NCI-H2107 treated with DMSO at 0.1 percent for 48 hours (cell line): ENCODE results near the gene CLCNKB.
"Not testable (repeated sequence)": the region's sequence is repeated elsewhere in the genome, so short reads cannot be mapped to it uniquely, and the experiment has no call there.

ENCODE experiments used
- DNase-seq: peaks from one replicate; lab custom pipeline; 2025; ENCODE audit not compliant: unreplicated experiment; lab: John Stamatoyannopoulos, UW

CLCNKB gene

DNA sequence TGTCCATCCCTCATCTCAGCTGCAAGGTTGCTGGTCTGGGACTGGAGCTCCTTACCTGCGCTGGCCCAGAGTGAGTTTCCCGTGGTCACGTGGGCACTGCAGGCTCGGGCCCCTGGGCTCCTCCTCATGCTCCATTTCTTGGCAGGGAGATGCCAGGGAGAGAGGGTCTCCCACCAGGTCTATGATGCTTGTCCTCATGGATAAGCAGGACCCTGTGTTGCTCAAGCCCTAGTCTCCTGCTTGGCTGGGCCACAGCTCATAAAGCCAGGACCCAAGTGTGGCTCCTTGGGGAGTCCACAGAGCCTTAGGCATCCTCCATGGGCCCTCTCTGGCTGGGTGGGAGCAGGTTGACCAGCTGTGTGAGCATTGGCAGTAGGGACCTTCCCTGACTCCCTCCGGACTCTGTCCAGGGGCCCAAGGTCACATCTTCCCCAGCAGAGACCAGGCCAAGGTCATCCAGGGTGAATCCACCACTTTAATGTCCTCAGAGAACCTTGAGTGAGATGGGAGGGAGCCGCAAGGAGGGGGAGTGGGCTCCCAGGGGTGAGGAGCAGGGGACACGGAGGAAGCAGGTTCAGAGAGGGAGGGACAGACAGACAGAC is 13.8 kb downstream of the CLCNKB start:
- not testable (repeated sequence) for DNase-seq

DNA sequence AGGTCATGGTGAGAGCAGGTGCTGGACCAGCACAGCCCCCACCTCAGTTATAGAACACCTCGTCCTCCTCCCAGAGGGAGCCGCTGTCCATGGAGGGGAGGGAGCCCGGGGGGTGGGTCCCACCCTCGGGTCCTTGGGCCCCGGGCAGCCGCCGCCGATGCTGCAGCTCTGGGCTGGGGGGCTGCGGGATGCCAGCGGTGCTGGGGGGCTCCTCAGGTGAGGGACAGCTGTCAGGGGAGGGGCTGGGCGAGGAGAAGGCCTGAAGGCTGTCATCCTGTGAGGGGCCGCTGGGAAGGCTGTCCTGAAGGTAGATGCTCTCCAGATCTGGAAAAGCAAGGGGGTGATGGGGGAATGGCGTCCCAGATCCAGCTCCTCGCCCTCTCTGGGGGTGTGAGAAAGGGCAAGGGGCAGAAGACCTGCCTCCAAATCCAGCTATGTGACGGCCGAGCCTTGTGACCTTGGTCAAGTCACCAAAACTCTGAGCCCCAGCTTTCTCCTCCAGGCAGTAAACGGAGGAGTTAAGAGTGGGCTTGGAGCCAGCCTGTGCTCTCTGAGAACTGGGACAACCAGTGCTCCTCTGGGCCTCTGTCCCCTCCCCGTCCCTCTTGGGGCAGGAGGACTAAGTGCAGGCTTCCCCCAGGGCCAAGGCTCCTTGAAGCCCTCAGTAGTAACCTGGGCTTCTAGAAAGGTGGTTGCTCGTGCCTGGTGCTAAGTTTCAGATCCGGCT is 15.0 kb downstream of the CLCNKB start:
- not testable (repeated sequence) for DNase-seq

DNA sequence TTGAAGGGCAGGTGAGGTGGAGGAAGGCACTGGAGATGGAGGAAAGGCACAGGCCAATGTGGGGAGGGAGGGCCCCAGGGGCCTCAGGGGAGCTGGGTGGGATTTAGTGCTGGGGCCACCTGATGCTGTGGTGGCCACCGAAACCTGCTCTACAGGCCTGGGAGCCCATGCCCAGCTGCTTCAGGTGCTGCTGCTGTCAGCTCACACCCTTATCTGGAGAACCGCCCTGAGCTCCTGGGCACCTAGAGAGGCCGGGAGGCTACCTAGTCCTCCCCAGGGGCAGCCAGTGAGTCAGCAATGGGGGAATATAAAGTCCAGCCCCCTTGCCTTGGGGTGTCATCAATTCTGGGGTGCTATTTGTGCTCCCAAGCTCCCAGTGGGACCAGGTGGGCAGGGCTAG is 17.7 kb downstream of the CLCNKB start:
- DNase-seq = no peak

DNA sequence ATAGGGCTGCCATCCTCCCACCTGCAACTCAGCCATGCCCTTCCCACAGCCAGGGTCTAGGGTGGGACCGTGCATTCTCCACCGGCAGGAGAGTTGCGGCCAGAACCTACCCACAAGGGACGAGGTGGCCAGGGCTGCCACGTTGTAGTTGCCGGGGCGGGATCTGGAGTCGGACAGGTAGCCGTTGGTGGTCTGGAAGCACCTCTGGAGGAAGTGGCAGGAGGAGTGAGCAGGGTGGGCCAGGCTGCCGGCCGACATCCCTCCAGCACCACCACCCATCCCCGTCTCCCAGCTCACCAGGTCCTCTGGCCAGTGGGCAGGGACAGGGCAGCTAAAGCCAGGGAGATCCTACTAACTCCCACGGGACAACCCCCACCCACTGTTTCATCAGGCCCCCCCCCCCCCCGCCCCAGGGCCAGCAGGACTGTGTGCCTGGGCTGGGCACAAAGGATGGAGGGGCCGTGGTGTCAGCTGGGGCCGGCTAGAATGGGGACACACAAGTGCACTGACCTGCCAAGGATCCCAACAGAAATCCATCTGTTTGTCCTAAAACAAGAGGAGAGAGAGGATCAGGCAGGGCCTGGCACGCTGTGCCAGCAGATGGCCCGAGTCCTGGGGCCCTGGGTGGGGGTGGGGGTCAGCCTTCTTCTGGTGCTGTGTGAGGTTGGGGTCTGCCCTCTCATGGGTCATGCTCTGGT is 18.6 kb downstream of the CLCNKB start:
- DNase-seq = not testable (repeated sequence)

DNA sequence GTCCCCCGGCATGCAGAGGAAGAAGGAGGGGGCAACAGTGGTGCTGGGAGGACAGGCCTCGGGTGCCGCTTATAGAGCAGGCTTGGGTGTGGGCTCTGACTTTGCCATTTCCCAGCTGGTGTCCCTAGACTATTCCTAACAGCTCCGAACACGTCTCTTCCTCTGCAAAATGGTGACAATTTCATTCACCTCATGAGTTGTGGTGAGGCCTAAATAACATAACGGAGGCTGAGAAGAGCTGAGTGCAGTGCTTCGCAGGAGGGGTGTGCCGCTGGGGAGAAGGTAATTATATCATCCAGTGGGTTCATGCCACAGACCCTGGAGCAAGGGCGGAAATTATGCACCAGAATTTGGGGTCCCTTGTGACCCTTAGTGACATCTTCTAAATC is 19.1 kb downstream of the CLCNKB start:
- not testable (repeated sequence) for DNase-seq

DNA sequence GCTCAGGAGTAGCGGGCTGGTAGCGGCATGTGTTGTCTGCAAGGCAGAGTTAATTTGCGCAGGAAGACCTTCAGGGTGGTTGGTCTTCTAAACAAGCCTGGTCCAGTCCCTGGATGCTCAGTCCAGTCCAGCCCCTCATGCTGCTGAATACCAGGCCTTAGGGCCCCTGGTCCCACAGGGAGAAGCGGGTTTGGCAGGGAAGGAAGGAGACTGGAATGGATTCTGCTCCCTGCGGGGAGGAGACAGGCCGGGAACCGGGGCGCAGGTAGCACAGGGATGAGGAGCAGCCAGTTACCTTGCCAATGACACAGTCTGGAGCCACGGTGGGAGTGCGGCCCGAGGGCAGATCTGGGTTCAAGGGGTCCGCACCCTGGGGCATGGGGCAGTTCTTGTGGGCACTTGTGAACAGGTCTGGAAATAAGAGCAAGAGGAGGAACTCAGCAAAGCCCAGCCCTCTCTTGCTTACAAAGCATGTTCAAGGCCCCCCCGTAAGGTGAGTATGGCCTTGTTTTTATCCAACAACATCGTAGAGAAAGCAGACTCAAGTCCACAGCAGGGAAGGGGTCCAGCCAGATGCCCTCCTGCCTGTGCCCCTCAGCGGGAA is 19.7 kb downstream of the CLCNKB start:
- DNase-seq = no peak

DNA sequence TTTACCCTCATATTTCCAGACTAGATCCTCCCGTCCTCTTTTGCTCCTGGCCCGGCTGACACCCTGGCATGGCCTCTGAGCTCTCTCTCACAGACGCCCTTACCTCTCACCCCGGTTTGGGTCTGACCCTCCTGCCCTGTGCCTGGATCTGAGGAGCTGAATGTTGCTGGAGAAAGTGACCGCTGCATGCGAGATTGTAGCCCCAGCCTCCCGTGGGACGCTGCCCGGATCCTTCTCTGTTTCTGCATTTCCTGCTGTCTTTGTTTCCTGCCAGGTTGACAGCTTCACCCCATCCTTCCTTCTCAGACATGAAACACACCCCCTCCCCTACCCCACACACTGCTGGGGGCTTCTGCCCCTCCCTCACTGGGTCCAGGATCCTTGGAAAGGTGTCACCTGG is 20.3 kb downstream of the CLCNKB start:
- no peak for DNase-seq

DNA sequence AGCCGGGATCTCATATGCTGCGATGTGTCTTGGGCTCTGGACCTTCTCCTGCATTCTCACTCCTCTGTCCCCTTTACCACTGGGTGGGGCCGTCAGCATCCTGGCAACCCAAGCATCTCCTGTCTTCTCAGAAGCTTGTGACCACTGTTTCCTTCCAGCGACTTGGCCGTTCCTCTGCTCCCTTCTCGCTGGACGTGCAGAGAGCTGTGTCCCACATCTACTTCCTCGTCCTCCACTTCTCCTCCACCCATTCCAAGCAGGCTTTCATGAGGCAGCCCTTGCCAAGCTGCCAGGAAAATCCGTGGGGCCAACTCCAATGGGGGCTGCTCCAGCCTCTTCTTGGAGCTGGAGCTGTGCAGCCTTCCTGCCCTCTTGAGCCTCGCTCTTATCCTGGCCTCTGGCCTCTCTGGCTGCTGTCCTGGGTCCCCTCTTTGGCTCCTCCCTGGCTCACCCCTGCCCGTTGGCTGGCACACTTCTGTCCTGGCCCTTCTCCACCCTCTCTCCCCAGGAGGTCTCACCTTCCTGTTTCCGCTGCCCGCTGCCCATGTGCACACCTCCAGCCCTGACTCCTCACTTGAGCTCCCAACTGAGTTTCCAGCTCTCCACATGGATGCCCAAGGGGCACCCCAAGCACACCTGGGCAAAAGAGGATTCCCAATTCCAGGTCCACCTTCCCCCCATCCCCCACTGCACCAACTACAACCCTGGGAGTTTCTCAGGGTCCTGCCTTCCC is 21.1 kb downstream of the CLCNKB start:
- no peak for DNase-seq

DNA sequence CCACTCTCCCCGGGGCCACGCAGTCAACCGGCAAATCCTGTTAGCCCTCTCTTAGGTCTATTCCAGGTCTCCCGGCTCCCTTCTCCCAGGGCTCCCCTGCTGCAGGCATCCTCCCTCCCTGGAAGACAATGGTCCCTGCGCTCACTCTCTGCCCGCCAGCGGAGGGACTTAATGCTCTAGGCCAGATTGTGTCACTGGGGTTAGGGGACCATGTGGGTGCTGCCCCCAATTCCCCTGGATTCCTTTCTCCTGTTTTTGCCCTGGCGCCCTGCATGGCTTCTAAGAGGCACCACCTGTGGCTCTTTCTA is 21.6 kb downstream of the CLCNKB start:
- no peak for DNase-seq

DNA sequence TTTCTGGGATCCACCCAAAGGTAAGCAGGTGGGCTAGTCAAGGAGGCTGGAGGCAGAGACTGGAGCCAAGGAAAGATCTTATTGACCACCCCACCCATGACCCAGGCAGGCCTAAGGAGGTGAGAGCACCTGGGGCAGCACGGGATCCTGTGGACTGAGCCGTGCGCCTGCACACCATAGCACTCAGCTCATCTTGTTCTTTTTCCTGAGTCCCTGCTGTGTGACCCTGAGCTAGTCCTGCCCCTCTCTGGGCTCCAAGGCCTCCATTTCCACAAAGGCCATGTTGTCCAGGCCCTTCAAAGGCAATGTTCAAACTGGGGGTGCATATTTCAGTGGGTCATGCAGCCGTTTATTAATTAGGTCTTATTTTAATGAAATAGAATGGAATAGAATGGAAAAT is 22.7 kb downstream of the CLCNKB start:
- DNase-seq = no peak

DNA sequence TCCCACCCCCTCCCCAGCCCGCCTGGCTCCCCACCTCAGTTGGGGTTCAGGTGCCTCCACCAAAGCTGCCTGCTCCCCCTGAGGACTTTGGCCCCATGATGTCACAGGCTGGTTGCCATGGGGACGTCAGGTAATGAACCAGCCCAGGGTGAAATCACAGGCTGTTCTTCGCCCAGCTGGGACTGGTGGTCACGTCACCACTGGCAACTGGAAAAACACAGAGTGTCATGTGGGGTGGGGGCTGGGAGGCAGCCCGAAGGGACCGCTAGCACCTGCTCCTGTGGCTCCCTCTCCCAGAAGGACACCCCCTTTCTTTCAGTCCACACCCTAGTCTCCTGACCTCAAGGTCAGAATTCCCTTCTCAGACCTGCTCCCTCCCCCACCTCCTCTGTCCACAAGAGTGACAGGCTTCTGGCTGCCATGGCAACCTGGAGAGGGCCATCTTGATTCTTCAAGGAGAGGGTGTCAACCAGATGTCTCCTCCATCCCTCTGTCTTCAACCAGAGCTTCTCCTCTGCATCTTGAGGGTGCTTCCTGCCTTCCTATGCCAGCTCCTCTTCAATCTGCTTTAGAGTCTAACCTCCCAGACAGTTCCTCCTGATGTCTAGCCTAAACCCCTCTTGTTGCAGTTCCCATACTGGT is 23.7 kb downstream of the CLCNKB start:
- DNase-seq = no peak

DNA sequence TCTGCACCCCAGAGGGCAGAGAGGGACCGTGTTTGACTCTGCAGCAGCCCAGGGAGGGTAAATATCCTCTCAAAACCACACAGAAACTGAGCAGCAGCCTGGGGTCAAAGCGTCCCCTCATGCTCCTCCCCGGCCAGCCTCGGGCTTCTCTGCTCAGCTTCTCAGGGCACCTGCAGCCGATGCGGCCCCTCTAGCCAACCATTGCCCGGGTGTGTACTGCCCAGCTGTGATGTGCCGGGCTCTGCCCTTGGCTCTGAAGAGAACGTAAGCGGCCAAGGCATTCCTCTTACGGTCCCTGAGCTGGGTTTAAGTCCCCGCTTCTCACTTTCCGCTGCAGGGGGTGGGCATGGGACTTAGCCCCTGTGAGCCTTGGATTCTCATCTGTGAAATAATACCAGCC is 24.4 kb downstream of the CLCNKB start:
- DNase-seq = no peak

DNA sequence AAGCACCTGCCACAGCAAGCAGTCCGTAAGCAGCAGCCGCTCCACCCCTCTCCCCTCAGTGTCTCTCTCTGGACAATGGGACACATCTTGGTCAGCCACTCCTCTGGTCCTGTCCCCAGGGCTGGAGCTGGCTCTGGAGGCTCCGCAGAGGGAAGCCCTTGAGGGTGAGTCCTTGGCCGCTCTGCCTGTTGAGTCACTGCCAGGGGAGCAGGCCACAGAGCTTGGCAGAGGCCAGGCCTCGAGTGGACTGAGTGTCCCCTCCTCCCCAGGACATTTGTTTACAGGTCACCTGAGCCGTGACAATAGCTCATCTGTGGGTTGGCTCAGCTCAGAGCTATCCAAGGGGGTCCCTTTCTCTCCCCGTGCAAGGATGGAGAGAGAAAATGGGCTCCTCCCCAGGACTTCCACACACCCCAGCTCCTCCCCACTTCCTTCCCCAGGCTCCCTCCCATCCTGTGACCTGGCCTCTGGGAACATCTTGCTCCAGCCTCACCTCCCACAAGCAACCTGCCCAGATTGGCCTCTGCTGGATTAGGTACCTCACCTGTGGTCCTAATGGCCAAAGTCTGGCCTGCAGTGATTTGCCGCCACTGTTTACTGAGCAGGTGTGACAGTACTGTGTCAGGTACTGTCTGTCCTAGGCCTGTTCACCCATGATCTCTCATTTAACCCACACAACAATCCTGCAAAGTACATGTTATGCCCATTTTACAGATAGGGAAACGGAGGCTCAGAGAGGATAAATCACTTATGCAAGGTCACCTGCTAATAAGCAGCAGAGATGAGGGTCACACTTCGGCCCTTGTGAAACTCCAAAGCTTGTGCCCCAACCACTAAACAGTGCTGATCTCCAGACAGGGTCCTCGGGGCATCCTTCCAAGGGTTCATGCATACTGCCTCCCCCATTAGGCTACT is 25.0 kb downstream of the CLCNKB start:
- DNase-seq = no peak

DNA sequence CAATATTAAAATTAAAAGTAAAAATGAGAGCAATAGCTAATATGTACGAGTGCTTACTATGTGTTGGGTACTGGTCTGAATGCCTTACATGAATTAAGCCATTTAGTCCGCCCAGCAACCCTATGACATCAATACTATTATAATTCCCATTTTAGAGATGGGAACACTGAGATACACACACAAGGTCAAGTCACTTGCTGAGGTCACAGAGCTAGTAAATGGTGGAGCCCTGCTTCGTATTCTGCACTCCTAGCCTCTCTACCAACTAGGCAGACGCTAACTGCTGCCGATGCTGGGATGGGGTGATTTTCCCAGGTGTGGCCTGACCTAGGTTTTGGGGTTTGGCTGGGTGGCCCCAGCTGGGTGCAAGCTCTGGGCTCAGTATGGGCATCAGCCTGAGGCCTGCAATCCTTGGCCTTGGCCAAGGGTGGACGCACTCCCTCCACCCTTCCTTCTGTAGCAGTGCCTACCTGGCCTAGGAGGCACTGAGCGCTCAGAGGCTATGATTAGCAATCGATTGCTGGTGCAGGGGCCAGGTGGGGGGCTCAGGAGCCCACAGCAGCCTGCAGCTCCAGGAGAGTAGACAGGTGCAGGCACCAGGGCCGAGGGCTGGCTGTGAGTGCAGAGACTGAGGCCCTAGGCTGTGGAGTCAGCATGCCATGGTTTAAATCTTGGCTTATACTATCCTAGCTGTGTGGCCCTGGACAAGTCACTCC is 27.2 kb downstream of the CLCNKB start:
- DNase-seq = no peak

DNA sequence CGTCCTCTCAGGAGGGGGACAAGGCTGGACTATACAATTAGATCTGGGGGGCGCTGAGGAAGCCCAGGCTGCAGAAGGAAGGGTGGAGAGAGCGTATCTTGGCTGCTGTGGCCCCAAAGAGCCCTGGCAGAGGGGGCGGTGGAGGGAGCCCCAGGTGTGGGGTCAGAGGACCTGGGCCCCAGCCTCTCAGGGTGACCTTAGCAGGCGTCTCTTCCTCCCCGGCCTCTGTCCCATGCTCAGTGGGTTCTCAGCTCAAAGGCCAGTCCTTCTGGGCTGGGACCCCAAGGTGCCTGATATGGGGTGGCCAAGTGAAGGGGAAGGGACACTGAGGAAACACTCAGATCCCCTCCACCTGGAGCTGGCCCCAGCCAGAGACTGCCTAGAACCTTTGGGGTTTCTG is 28.0 kb downstream of the CLCNKB start:
- no peak for DNase-seq

DNA sequence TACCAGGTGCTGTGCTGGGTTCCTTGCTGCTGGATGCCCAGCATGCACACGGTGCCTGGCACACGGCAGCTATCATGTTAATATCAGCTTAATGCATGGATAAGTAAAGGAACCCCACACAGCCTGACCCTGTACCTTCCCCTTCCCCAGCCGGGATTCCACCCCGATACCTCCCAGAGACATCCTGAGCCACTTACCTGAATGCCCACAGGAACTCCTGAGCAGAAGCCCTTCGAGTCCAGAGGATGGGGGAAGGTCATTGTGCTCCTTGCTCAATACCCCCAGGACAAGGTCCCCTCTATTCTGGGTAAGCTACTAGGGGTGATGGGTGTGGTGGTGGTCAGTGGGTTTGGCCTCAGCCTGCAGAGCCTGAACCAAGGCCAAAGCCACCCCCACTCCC is 28.5 kb downstream of the CLCNKB start:
- no peak for DNase-seq

DNA sequence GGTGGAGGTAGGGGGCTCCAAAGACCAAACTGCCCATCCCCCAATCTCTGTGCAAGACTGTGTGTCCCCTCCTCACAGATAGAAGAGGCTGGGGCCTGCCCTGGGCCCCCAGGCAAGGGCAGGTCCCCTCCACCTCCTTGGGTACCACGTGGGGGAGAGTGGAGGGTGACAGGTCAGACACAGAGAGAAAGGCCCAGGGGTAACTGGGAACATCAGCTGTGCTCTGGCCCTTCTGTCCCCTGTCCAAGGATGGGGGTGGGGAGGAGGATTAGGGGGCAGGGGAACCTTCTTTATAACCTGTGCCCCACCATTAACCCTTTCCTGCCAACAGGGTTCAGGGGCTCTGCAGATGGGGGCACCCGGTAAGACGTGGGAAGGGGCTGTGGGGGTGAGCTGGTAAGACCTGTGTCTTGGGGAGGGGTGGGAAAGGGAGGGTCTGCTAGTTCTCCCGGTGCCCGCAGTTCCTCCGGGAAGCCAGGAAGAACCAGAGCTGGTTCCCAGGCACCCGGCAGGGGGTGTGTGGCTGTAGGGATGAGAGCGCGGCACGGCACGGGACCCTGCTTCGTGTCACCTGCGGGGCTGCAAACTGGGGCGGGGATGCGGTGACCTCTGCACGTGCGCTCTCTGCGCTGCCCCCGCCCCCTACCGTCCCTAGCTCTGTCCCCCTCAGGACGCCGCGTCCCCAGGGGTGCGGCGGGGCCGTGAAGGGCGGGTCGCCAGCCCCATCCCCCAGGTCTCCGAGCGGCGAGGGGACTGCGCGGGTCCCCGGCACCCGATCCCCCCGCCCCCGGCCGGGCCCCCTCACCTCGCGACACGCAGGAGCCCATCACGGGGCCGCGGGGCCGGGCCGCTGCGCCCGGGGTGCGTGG is 29.3 kb downstream of the CLCNKB start:
- DNase-seq = no peak

DNA sequence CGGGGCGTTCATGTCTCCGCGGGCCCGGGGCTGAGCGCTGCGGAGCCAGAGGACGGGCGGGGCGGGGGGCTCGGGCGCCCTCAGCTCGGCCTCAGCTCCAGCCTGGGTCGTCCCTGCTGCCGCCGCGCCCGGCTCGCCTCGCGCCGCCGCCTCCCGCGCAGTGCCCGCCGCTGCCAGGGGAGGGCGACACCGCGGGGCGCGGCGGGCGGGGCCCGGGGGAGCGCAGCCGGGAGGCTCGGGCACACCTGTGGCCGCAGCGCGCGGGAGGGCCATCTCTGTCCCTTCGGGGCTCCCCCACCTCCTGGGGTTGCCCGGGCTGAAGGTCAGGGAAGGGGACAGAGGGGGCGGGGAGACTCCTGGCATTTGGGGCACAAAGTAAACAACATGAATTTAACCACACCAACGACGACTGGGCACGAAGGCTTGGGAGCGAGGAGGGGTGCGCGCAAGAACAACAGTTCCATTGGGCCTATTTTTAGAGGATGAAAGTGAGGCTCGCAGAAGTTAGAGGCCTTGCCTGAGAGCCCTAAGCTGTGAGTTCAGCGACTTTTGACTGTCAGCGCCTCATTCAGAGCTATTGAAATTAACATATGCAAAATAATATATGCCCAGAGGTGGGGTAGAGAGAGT is 30.0 kb downstream of the CLCNKB start, which contains the start of gene FAM131C:
Gene FAM131C (minus strand): TSS at position 162 of the 630 bp plus-strand sequence. CDS start 209 bp downstream, outside the sequence.
- DNase-seq = no peak
